Glutamatergic neuron (in vitro differentiated cells): ENCODE results near the gene ELL2. TPM values are rescaled to one million over a fixed set of nuclear protein-coding genes. Genes with fewer than 3 reads are reported as not detected.

Experiments used
- DNase-seq: peaks from one replicate; pipeline ENCODE4 v3.0.0; 2022
- H3K27ac Mint-ChIP-seq: one replicate; pipeline ENCODE4 v1.8.0; 2020; ENCODE audit warnings: mild to moderate bottlenecking, mixed read lengths, inconsistent platforms; ENCODE audit not compliant: unreplicated experiment
- H3K27me3 Mint-ChIP-seq: one replicate; pipeline ENCODE4 v1.8.0; 2020; ENCODE audit warnings: mild to moderate bottlenecking, moderate library complexity, mixed read lengths, inconsistent platforms; ENCODE audit not compliant: unreplicated experiment
- H3K36me3 Mint-ChIP-seq: one replicate; pipeline ENCODE4 v1.8.0; 2020; ENCODE audit warnings: mild to moderate bottlenecking, mixed read lengths, inconsistent platforms; ENCODE audit not compliant: unreplicated experiment
- H3K4me1 Mint-ChIP-seq: one replicate; pipeline ENCODE4 v1.8.0; 2020; ENCODE audit warnings: mild to moderate bottlenecking, low read depth, mixed read lengths, inconsistent platforms; ENCODE audit not compliant: unreplicated experiment
- H3K4me3 Mint-ChIP-seq: one replicate; pipeline ENCODE4 v1.8.0; 2020; ENCODE audit warnings: mild to moderate bottlenecking, mixed read lengths, inconsistent platforms; ENCODE audit not compliant: unreplicated experiment
- H3K9me3 Mint-ChIP-seq: one replicate; pipeline ENCODE4 v1.8.0; 2020; ENCODE audit warnings: mild to moderate bottlenecking, moderate library complexity, mixed read lengths, inconsistent platforms; ENCODE audit not compliant: unreplicated experiment
- CTCF ChIP-seq: fragments of 200-600 bp; sonication (generic); IDR thresholded peaks from one replicate; pipeline ENCODE4 v1.5.0; 2021; ENCODE audit not compliant: partially characterized antibody, unreplicated experiment
- total RNA-seq: library from RNA; stranded (reverse); fragmentation: NEBNext Ultra II Directional; extraction: Animal tissue kit (Norgen Biotek cat#: 25700); gene quantifications from one replicate; pipeline ENCODE4 v1.2.1, GENCODE V29; 2021; ENCODE audit not compliant: unreplicated experiment

The ELL2 gene
- total RNA-seq, 1 donor from 2014 or later: 97.0 TPM

GRCh38 chr5:95960667-95961616 is 709 bp downstream of the ELL2 start:
- DNase-seq: peak; percentile 89
- peak overlapping the region; percentile 89 for H3K27ac Mint-ChIP-seq
- no peaks in the 10 kb centered on the region for H3K36me3 Mint-ChIP-seq
- peaks cover 19% of the 10 kb centered on the region for H3K27me3 Mint-ChIP-seq
- H3K9me3 Mint-ChIP-seq: peaks cover 24% of the 10 kb centered on the region
- peak overlapping the region; percentile 98 for H3K4me3 Mint-ChIP-seq
- TF ChIP-seq CTCF: peak; percentile 74
- peaks cover 26% of the 10 kb centered on the region for H3K4me1 Mint-ChIP-seq

- peak overlapping the region; percentile 98 for H3K4me3 Mint-ChIP-seq
- peaks cover 24% of the 10 kb centered on the region for H3K9me3 Mint-ChIP-seq
- DNase-seq: peak; percentile 18
- TF ChIP-seq CTCF: no peak
- H3K36me3 Mint-ChIP-seq: no peaks in the 10 kb centered on the region
- H3K27me3 Mint-ChIP-seq: peaks cover 19% of the 10 kb centered on the region
- H3K4me1 Mint-ChIP-seq: peaks cover 30% of the 10 kb centered on the region
- H3K27ac Mint-ChIP-seq: peak overlapping the region; percentile 89
Measured at GRCh38 chr5:95959888-95960666, 1.6 kb downstream of the ELL2 start.

GRCh38 chr5:95959051-95959887 is 2.4 kb downstream of the ELL2 start:
- peak; percentile 17 for DNase-seq
- peak overlapping the region; percentile 98 for H3K4me3 Mint-ChIP-seq
- no peaks in the 10 kb centered on the region for H3K36me3 Mint-ChIP-seq
- peaks cover 24% of the 10 kb centered on the region for H3K9me3 Mint-ChIP-seq
- peaks cover 34% of the 10 kb centered on the region for H3K4me1 Mint-ChIP-seq
- H3K27me3 Mint-ChIP-seq: peaks cover 19% of the 10 kb centered on the region
- TF ChIP-seq CTCF: no peak
- H3K27ac Mint-ChIP-seq: peak overlapping the region; percentile 89

- Mint-ChIP-seq H3K36me3 (no peaks in the 10 kb centered on the region), H3K4me1 (peaks cover 37% of the 10 kb centered on the region), H3K27ac (peak overlapping the region; percentile 89), H3K27me3 (peaks cover 19% of the 10 kb centered on the region), H3K4me3 (peak overlapping the region; percentile 98), H3K9me3 (peaks cover 24% of the 10 kb centered on the region)
- DNase-seq: no peak
- no peak for TF ChIP-seq CTCF
Measured at GRCh38 chr5:95958310-95959014, 3.2 kb downstream of the ELL2 start.
